NB4 (cell line): ENCODE measurements around the gene MXRA5.
"Not testable (repeated sequence)": the region's sequence is repeated elsewhere in the genome, so short reads cannot be mapped to it uniquely, and the experiment has no call there.

ENCODE experiments used
- DNase-seq: peaks from one replicate; pipeline ENCODE4 v3.0.0; 2010; ENCODE audit warnings: low read depth
- H3K4me3 ChIP-seq: one replicate; pipeline ENCODE4 v1.5.1; 2011; ENCODE audit warnings: mild to moderate bottlenecking, low read depth, low read length, moderate library complexity
- CTCF ChIP-seq: IDR thresholded peaks from one replicate; pipeline ENCODE4 v1.5.1; 2012; ENCODE audit warnings: low read depth, low read length
- MAX ChIP-seq: IDR thresholded peaks from 2 replicates; pipeline ENCODE4 v1.6.1; 2011; ENCODE audit warnings: low read depth, low read length
- MYC ChIP-seq: IDR thresholded peaks from 2 replicates; pipeline ENCODE4 v1.6.1; 2011; ENCODE audit warnings: low read depth, low read length
- POLR2A ChIP-seq: IDR thresholded peaks from 2 replicates; pipeline ENCODE4 v1.6.1; 2011; ENCODE audit warnings: mild to moderate bottlenecking; ENCODE audit not compliant: insufficient read length; ENCODE audit errors: extremely low read depth

Gene MXRA5

GRCh38 chrX:3379111-3379510 lies 32.7 kb upstream of the MXRA5 start:
- no peak for DNase-seq
- H3K4me3 ChIP-seq: no peak overlapping the region
- TF ChIP-seq MYC (no peak), CTCF (no peak), POLR2A (no peak), MAX (no peak)

- no peak overlapping the region for H3K4me3 ChIP-seq
- DNase-seq: no peak
- TF ChIP-seq MAX: no peak
- no peak for TF ChIP-seq MYC
- TF ChIP-seq CTCF: no peak
- no peak for TF ChIP-seq POLR2A
Observed at GRCh38 chrX:3378156-3378555, 31.7 kb upstream of the MXRA5 start.

- H3K4me3 ChIP-seq: no peak overlapping the region
- no peak for TF ChIP-seq POLR2A
- no peak for TF ChIP-seq MAX
- TF ChIP-seq CTCF: no peak
- TF ChIP-seq MYC: no peak
- no peak for DNase-seq
Observed at GRCh38 chrX:3377560-3377959, 31.1 kb upstream of the MXRA5 start.

GRCh38 chrX:3375878-3376508 lies 29.5 kb upstream of the MXRA5 start:
- H3K4me3 ChIP-seq, DNase-seq: not testable (repeated sequence)

- TF ChIP-seq CTCF (no peak), MAX (no peak), MYC (no peak), POLR2A (no peak)
- DNase-seq: no peak
- H3K4me3 ChIP-seq: no peak overlapping the region
Observed at GRCh38 chrX:3374108-3374800, 27.8 kb upstream of the MXRA5 start.

GRCh38 chrX:3371163-3371562 lies 24.7 kb upstream of the MXRA5 start:
- TF ChIP-seq CTCF: no peak
- no peak for TF ChIP-seq MYC
- no peak for TF ChIP-seq MAX
- TF ChIP-seq POLR2A: no peak
- no peak overlapping the region for H3K4me3 ChIP-seq
- DNase-seq: no peak
